DMS153 treated with DMSO at 0.1 percent for 48 hours (cell line): ENCODE data around the gene GRIK4.
"Not testable (repeated sequence)": the region's sequence is repeated elsewhere in the genome, so short reads cannot be mapped to it uniquely, and the experiment has no call there.

Experiments used
- DNase-seq: peaks from one replicate; lab custom pipeline; 2025; ENCODE audit not compliant: unreplicated experiment; lab: John Stamatoyannopoulos, UW

Gene GRIK4

GRCh38 chr11:120571476-120571875 lies 59.9 kb downstream of the GRIK4 start:
- DNase-seq, result no peak

DNA sequence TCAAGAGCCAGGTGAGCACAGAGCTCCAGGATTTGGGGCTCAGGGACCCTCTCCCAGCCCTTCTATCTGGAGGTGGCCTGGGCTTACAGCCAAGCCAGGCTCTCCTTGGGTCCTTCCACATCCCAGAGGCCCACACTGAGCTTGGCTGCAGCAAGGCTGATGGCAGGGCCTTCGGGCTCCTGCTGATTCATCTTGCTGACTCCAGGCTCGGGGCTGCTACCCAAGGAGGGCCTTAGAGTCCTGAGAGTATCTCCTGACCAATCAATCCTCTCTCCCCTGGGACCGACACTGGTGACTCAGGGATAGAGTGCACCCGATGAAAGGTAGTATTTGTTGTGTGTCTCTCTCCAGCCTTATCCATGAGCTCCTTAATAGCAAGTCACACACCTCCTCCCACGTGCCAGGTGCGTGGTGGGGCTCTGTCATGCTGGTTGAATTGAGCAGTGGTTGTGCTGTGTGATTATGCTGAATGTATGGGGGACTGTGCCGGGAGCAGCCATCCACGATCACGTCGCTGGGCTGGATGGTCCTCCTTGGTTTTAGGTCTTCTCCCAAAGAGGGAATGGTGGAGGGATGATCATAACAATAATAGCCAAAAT lies 62.3 kb downstream of the GRIK4 start:
- DNase-seq, result no peak

DNA sequence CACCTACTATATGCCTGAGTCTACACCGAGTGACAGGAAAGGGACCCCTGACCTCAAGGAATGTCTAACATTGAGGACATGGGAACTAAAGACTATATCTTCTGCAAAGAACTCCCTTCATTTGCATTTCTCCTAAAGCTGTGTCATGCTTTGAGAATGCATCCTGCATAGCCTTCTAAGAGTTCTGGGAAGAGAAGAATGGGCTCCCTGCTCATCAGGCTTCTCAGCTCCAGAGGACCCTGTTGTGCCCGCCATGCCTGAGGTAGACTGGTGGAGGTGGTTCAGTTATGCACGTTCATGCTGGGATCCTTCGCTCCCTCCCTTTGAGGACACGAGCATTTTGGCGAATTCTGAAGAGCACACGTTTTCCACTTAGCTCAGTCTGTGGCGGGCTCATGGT lies 63.3 kb downstream of the GRIK4 start:
- DNase-seq, result no peak

DNA sequence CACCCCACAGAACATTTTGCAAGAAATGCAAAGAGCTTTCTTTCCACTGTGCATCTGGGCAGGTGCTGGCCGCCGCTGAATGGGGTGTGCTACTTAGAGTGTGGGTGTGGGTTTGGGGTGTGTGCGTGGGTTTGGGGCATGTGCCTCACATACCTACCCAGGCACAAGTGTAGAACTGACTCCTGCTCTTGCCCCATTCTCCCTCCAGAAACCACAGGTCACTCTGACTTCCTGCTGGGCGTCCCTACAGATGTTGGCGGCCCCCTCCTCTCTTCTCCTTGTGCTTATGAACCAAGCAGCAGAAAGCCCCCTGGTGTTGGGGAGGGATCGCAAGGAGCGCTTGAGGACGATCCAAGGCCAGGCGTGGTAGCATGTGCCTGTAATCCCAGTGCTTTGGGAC lies 63.9 kb downstream of the GRIK4 start:
- no peak for DNase-seq

DNA sequence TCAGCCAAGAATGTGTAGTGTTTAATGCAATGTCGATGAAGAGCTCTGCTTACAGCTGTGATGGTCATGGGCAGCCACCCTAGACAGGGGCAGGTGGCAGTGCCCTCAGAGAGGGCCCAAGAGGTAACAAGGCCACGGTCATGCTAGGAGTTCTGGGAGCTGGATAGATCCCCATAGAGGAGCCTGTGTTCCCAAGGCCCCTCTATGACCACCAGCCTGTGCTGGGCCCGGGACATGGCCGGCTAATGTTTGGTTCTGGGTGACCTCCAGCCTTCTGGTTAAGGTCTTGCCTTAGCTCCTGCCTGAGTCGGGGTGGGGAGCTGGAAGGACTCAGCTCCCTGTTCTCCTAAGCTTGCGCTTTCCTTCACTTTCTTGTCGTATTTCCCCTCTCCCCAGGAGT lies 65.1 kb downstream of the GRIK4 start:
- no peak for DNase-seq

GRCh38 chr11:120577041-120577440 lies 65.5 kb downstream of the GRIK4 start:
- DNase-seq, result no peak

- DNase-seq, result no peak
Observed at GRCh38 chr11:120577624-120578363, 66.2 kb downstream of the GRIK4 start.

DNA sequence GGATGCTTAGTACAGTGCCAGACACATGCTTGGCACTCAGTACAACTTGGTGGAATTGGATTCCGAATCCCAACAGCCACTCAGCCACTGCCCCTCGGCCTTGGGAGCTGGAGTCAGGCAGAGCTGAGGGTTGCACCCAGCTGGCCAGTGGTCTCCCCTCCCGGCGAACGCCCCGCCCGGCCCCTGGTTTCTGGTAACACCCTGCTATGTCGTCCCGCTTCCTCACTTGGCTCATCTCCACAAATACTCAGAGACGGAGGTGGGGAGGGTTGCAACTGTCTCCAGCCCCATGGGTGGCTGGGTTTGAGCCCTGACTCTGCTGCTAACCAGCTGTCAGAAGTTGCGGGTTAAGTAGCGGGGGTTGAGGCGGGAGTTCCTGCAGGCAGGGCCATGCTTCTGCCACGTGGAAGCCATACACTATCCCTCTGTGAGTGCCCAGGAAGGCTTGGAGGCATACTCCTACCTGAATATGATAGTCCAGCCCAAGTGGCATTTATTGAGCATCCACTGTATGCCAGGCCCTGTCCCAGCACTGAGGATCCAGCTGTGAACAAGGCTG lies 67.1 kb downstream of the GRIK4 start:
- no peak for DNase-seq

- DNase-seq, result no peak
Observed at GRCh38 chr11:120579611-120580031, 68.1 kb downstream of the GRIK4 start.

DNA sequence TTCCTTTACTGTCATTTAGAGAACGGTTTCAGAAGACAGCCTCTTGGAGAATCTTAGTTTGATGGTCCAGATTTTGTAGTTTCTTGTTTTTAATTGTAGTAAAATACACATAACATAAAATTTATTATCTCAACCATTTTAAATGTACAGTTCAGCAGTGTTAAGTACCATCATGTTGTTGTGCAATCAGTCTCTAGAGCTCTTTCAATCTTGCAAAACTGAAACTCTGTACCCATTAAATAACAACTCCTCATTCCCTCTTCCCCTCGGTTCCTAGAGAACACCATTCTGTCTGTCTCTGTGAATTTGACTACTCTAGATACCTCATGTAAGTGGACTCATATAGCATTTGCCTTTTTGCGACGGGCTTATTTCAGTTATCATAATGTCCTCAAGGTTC lies 69.8 kb downstream of the GRIK4 start:
- DNase-seq, result no peak

DNA sequence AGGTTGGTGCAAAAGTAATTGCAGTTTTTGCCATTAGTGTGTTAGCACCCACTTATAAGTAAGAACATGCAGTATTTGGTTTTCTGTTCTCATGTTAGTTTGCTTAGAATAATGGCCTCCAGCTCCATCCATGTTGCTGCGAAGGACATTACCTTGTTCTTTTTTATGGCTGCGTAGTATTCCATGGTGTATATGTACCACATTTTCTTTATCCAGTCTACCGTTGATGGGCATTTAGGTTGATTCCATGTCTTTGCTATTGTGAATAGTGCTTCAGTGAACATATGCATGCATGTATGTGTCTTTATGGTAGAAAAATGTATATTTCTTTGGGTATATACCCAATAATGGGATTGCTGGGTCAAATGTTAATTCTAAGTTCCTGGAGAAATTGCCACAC lies 71.0 kb downstream of the GRIK4 start:
- not testable (repeated sequence) for DNase-seq

- DNase-seq, result no peak
Observed at GRCh38 chr11:120586072-120586471, 74.5 kb downstream of the GRIK4 start.

- no peak for DNase-seq
Observed at GRCh38 chr11:120586728-120587127, 75.2 kb downstream of the GRIK4 start.

- no peak for DNase-seq
Observed at GRCh38 chr11:120587299-120587698, 75.8 kb downstream of the GRIK4 start.

GRCh38 chr11:120589376-120589775 lies 77.8 kb downstream of the GRIK4 start:
- no peak for DNase-seq

GRCh38 chr11:120590472-120590871 lies 78.9 kb downstream of the GRIK4 start:
- no peak for DNase-seq

DNA sequence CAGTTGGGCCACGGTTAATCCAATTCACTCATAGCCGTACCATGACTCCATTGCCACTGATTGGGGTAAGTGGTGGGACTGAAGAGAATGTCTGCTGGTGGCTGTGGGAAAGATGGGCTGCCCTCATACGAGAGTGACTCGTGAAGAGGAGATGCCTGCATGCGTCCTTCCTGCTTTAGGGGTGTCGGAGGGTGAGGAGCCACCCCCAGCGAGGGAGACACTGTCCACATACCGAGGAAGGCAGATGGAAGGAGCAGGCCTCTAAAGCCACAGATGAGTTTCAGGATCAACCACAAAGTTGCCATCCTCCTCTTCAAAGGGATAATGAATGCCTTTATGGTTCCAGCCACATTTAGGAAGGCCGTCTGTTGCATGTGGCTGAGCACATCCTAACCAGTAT lies 83.2 kb downstream of the GRIK4 start:
- DNase-seq, result no peak

GRCh38 chr11:120595557-120595956 lies 84.0 kb downstream of the GRIK4 start:
- no peak for DNase-seq

DNA sequence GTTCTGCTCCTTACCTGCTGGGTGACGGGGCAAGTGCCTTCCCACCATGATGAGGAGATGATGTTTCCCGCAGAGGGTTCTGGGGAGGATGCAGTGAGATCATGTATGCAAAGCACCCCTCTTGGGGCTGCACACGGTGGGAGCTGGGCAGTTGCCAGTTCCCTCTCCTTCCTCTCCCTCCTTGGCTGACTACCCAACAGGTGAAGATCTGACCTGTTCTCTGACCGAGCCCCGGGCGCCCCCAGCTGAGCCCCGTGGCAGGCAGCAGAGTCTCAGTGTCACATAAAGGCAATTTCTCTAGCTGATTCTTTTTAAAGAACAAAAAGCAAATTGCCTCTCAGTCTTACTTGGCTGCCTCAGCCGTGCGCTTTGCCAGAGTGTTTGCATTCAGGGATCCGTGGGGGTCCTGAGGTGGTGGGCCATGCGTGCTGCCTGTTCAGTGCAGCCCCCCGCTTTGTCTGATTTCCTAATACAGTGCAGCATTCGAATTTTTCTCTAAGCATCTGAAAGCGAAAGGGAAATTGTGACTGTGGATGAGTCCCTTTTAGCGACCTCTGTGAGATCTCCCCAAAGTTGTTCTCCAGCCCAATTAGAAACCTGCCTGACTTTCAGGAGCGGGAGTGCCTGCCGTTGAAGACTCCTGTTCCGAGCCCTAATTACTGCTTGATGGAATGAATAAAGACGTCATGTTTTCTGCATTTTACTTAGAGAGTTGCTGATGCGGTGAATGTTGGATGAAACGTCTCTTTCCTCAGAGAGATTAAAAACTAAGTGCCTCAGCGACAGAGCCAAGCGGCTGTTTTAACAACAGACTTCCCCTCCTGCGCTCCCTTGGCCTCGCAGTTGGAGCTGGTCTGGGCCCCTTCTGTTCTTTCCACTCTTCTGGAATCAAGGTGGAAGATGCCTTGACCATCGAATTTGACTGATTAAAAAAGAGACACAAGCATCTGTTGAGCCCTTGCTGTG lies 86.0 kb downstream of the GRIK4 start:
- DNase-seq, result no peak

DNA sequence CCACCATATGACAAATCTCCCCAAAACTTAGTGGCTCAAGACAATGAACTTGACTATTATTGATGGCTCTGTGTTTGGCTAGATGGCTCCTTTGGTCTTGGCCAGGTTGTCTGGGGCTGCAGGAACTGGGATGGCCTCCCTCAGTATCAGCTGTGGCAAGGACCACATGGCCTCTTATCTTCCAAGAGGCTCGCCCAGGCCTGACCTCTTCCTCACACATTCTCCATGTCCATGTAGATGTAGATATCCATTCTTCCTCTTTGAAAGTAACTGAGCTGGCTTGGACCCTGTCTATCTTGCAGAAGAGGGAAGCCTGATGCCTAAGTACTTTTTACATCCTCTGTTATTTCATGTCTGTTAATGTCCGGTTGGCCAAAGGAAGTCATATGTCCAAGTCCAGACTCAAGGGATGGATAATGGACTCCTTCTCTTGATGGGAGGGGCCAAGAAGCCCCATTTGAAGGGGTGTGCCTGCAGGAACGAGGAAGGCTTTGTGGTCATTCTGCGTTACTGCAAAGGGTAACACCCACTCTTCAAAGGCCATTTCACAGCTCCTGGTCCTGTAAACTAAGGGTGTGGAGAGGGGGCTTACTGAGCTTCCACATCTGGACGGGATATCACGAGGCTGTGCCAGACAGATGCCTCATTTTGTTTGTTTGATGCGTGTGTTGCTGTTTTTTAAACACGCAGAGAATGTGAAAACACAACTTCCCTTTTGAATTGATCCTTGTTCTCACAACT lies 87.1 kb downstream of the GRIK4 start:
- no peak for DNase-seq
